Cardiac muscle cell (in vitro differentiated cells and primary cell): Measurements from ENCODE around the gene RASGRF2. TPM values are rescaled to one million over a fixed set of nuclear protein-coding genes. Genes with fewer than 3 reads are reported as not detected.

Experiments used
- DNase-seq, 2 donors: peaks; one replicate each; pipeline versions ENCODE4 v3.0.0 to v3.0.0-alpha.2; 2010 to 2017; ENCODE audit warnings: low read depth in 1 of 2, low spot score in 1 of 2
- H3K27ac ChIP-seq: fragments of 200-600 bp; sonication (generic); 2 replicates; pipeline ENCODE4 v1.5.1; 2016
- H3K27me3 ChIP-seq: fragments of 200-600 bp; sonication (generic); 2 replicates; pipeline ENCODE4 v1.6.0; 2016; ENCODE audit warnings: control low read depth
- H3K36me3 ChIP-seq: fragments of 200-600 bp; sonication (generic); 2 replicates; pipeline ENCODE4 v1.5.1; 2016; ENCODE audit warnings: control low read depth
- H3K4me1 ChIP-seq: fragments of 200-600 bp; sonication (generic); 2 replicates; pipeline ENCODE4 v1.8.1; 2017; ENCODE audit warnings: low read depth, mild to moderate bottlenecking, mixed run types
- H3K4me3 ChIP-seq: fragments of 200-600 bp; sonication (generic); 2 replicates; pipeline ENCODE4 v1.5.1; 2016; ENCODE audit warnings: mild to moderate bottlenecking
- H3K9me3 ChIP-seq: fragments of 200-600 bp; sonication (generic); 2 replicates; pipeline ENCODE4 v1.5.1; 2017; ENCODE audit warnings: low read depth, mild to moderate bottlenecking, control low read depth
- CTCF ChIP-seq: IDR thresholded peaks from 2 replicates; pipeline ENCODE4 v1.5.1; 2012; ENCODE audit warnings: low read depth, mild to moderate bottlenecking, low read length
- polyA plus RNA-seq: library from polyadenylated mRNA; unstranded; fragments of >200 nt; fragmentation: Nextera tagmentation; extraction: Ambion mirVana; gene quantifications from 2 replicates; pipeline ENCODE4 v1.2.1, GENCODE V29; 2016
- total RNA-seq: library from RNA; depleted of rRNA; stranded (reverse); fragments of >200 nt; gene quantifications from 2 replicates; pipeline ENCODE4 v1.2.3, GENCODE V29; 2016

The RASGRF2 gene
- total and polyA plus RNA-seq, 2 experiments from 2014 or later = 0.06 to 0.33 TPM

GRCh38 chr5:81209869-81210493, 249.8 kb downstream of the RASGRF2 start:
- Histone ChIP-seq H3K4me3 (no peak overlapping the region), H3K36me3 (no peaks in the 10 kb centered on the region), H3K4me1 (no peaks in the 10 kb centered on the region), H3K9me3 (no peaks in the 10 kb centered on the region), H3K27ac (no peak overlapping the region), H3K27me3 (no peaks in the 10 kb centered on the region)
- no peak for TF ChIP-seq CTCF
- no peak for DNase-seq

GRCh38 chr5:81212211-81212751, 252.1 kb downstream of the RASGRF2 start:
- TF ChIP-seq CTCF = no peak
- H3K9me3 ChIP-seq = no peaks in the 10 kb centered on the region
- no peak overlapping the region for H3K27ac ChIP-seq
- no peaks in the 10 kb centered on the region for H3K27me3 ChIP-seq
- H3K4me3 ChIP-seq = no peak overlapping the region
- no peaks in the 10 kb centered on the region for H3K36me3 ChIP-seq
- no peaks in the 10 kb centered on the region for H3K4me1 ChIP-seq
- DNase-seq = no peak

- no peak for DNase-seq
- Histone ChIP-seq H3K4me3 (no peak overlapping the region), H3K36me3 (no peaks in the 10 kb centered on the region), H3K9me3 (no peaks in the 10 kb centered on the region), H3K27me3 (no peaks in the 10 kb centered on the region), H3K27ac (no peak overlapping the region), H3K4me1 (no peaks in the 10 kb centered on the region)
- no peak for TF ChIP-seq CTCF
These were observed 252.9 kb downstream of the RASGRF2 start for GRCh38 chr5:81213070-81213469.

- H3K27me3 ChIP-seq = no peaks in the 10 kb centered on the region
These were observed 254.7 kb downstream of the RASGRF2 start for GRCh38 chr5:81214848-81215247.

GRCh38 chr5:81216152-81216551, 256.0 kb downstream of the RASGRF2 start:
- H3K4me1 ChIP-seq = no peaks in the 10 kb centered on the region
- no peak for DNase-seq
- H3K4me3 ChIP-seq = no peak overlapping the region
- H3K27me3 ChIP-seq = no peaks in the 10 kb centered on the region
- no peaks in the 10 kb centered on the region for H3K36me3 ChIP-seq
- no peak for TF ChIP-seq CTCF
- no peak overlapping the region for H3K27ac ChIP-seq
- H3K9me3 ChIP-seq = no peaks in the 10 kb centered on the region

More at GRCh38 chr5:81214848-81215247, 254.7 kb downstream of the RASGRF2 start:
- no peak for DNase-seq
- Histone ChIP-seq H3K9me3 (no peaks in the 10 kb centered on the region), H3K27ac (no peak overlapping the region), H3K4me3 (no peak overlapping the region), H3K4me1 (no peaks in the 10 kb centered on the region), H3K36me3 (no peaks in the 10 kb centered on the region)
- TF ChIP-seq CTCF = no peak
